Neural progenitor cell (in vitro differentiated cells): ENCODE data around the gene NUP214. TPM values are rescaled to one million over a fixed set of nuclear protein-coding genes. Genes with fewer than 3 reads are reported as not detected.

Source experiments
- DNase-seq: peaks from one replicate; pipeline ENCODE4 v3.0.0-alpha.2; 2016; ENCODE audit warnings: low spot score
- H2AFZ ChIP-seq: fragments of 200-600 bp; sonication (generic); replicated peaks from 2 replicates; pipeline ENCODE4 v1.6.1; 2016; ENCODE audit warnings: antibody characterized with exemption
- H3F3A ChIP-seq: fragments of 200-600 bp; sonication (generic); 2 replicates; pipeline ENCODE4 v1.6.1; 2016; ENCODE audit warnings: antibody characterized with exemption, low read depth
- H3K27ac ChIP-seq: fragments of 200-600 bp; sonication (generic); 2 replicates; pipeline ENCODE4 v1.5.1; 2016; ENCODE audit warnings: mild to moderate bottlenecking
- H3K27me3 ChIP-seq: fragments of 200-600 bp; sonication (generic); 2 replicates; pipeline ENCODE4 v1.6.1; 2016; ENCODE audit warnings: mild to moderate bottlenecking, moderate library complexity
- H3K36me3 ChIP-seq: fragments of 200-600 bp; sonication (generic); 2 replicates; pipeline ENCODE4 v1.5.1; 2016
- H3K4me1 ChIP-seq: fragments of 200-600 bp; sonication (generic); 2 replicates; pipeline ENCODE4 v1.6.1; 2016; ENCODE audit warnings: mixed run types
- H3K4me2 ChIP-seq: fragments of 200-600 bp; sonication (generic); 2 replicates; pipeline ENCODE4 v1.6.1; 2016
- H3K4me3 ChIP-seq: fragments of 200-600 bp; sonication (generic); 2 replicates; pipeline ENCODE4 v1.5.1; 2016
- H3K79me2 ChIP-seq: fragments of 200-600 bp; sonication (generic); 2 replicates; pipeline ENCODE4 v1.6.1; 2016; ENCODE audit warnings: low read depth
- H3K9ac ChIP-seq: fragments of 200-600 bp; sonication (generic); 2 replicates; pipeline ENCODE4 v1.6.1; 2016
- H3K9me3 ChIP-seq: fragments of 200-600 bp; sonication (generic); 2 replicates; pipeline ENCODE4 v1.5.1; 2016; ENCODE audit warnings: low read depth
- H4K20me1 ChIP-seq: fragments of 200-600 bp; sonication (generic); 2 replicates; pipeline ENCODE4 v1.6.1; 2016; ENCODE audit warnings: low read depth
- H3K27ac Mint-ChIP-seq: 3 replicates; pipeline ENCODE4 v1.8.0; 2021; ENCODE audit warnings: mixed read lengths
- H3K27me3 Mint-ChIP-seq: 2 replicates; pipeline ENCODE4 v1.8.0; 2022; ENCODE audit warnings: low read depth, mild to moderate bottlenecking, inconsistent platforms, moderate library complexity, mixed read lengths; ENCODE audit not compliant: insufficient read depth
- H3K36me3 Mint-ChIP-seq: 3 replicates; pipeline ENCODE4 v1.8.0; 2021; ENCODE audit warnings: mixed read lengths
- H3K4me1 Mint-ChIP-seq: 3 replicates; pipeline ENCODE4 v1.8.0; 2021; ENCODE audit warnings: mixed read lengths
- H3K4me3 Mint-ChIP-seq: 3 replicates; pipeline ENCODE4 v1.8.0; 2021; ENCODE audit warnings: mild to moderate bottlenecking, moderate library complexity, mixed read lengths
- H3K9me3 Mint-ChIP-seq: 3 replicates; pipeline ENCODE4 v1.8.0; 2020; ENCODE audit warnings: mixed read lengths
- CTCF ChIP-seq: fragments of 200-600 bp; sonication (generic); IDR thresholded peaks from 2 replicates; pipeline ENCODE4 v1.5.1; 2017; ENCODE audit warnings: antibody characterized with exemption, mild to moderate bottlenecking
- EZH2 ChIP-seq: fragments of 200-600 bp; sonication (generic); IDR thresholded peaks from 2 replicates; pipeline ENCODE4 v1.6.1; 2017; ENCODE audit warnings: antibody characterized with exemption, mild to moderate bottlenecking, moderate library complexity
- EZH2phosphoT487 ChIP-seq: fragments of 200-600 bp; sonication (generic); IDR thresholded peaks from 2 replicates; pipeline ENCODE4 v1.6.1; 2017; ENCODE audit warnings: antibody characterized with exemption
- total RNA-seq: library from RNA; depleted of rRNA; stranded (reverse); fragments of >200 nt; gene quantifications from 2 replicates; pipeline ENCODE4 v1.2.3, GENCODE V29; 2015; ENCODE audit warnings: low replicate concordance

Gene NUP214
- total RNA-seq, 1 donor from 2014 or later = 37.6 TPM

GRCh38 chr9:131092548-131093440, 32.6 kb upstream of the NUP214 start:
- no peak for DNase-seq
- peaks cover 14% of the 10 kb centered on the region for H3K27me3 Mint-ChIP-seq
- H3K4me1 Mint-ChIP-seq = peaks cover 20% of the 10 kb centered on the region
- TF ChIP-seq EZH2phosphoT487 = no peak
- Histone ChIP-seq H3F3A (peaks cover 29% of the 10 kb centered on the region), H3K4me2 (no peak overlapping the region), H3K27me3 (no peaks in the 10 kb centered on the region), H3K27ac (no peak overlapping the region), H3K4me1 (peaks cover 5% of the 10 kb centered on the region), H3K9ac (no peak overlapping the region), H3K9me3 (no peaks in the 10 kb centered on the region), H2AFZ (no peak overlapping the region), H3K79me2 (peaks cover 9% of the 10 kb centered on the region), H3K36me3 (no peaks in the 10 kb centered on the region), H3K4me3 (no peak overlapping the region), H4K20me1 (peaks cover 8% of the 10 kb centered on the region)
- no peak overlapping the region for H3K27ac Mint-ChIP-seq
- no peaks in the 10 kb centered on the region for H3K9me3 Mint-ChIP-seq
- no peaks in the 10 kb centered on the region for H3K36me3 Mint-ChIP-seq
- no peak overlapping the region for H3K4me3 Mint-ChIP-seq

DNA sequence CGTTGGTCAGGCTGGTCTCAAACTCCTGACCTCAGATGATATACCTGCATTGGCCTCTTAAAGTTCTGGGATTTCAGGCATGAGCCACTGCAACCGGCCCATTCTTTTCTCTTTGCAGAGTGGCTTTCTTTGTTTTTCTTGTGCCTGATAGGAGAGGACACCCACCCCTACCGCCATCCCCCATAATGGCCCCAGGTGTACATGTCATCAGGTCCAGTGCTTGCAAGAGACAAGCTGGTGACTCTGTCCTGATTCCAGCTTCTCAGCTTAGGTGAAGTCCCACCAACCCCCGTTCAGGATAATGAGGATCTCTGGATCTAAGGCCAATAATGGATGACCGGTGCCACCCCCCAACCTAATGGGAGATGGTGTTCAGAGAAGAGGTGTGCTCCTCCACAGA, 31.4 kb upstream of the NUP214 start:
- H2AFZ ChIP-seq = no peak overlapping the region
- H3K4me3 ChIP-seq = no peak overlapping the region
- no peaks in the 10 kb centered on the region for H3K9me3 ChIP-seq
- Mint-ChIP-seq H3K36me3 (no peaks in the 10 kb centered on the region), H3K27ac (peak overlapping the region; percentile 33), H3K4me3 (peak overlapping the region; percentile 63), H3K9me3 (no peaks in the 10 kb centered on the region), H3K4me1 (peaks cover 26% of the 10 kb centered on the region), H3K27me3 (peaks cover 14% of the 10 kb centered on the region)
- no peak overlapping the region for H3K4me2 ChIP-seq
- peaks cover 21% of the 10 kb centered on the region for H3K79me2 ChIP-seq
- H3K9ac ChIP-seq = no peak overlapping the region
- no peaks in the 10 kb centered on the region for H3K36me3 ChIP-seq
- H3K4me1 ChIP-seq = peaks cover 18% of the 10 kb centered on the region
- no peak for TF ChIP-seq CTCF
- no peak for TF ChIP-seq EZH2phosphoT487
- no peak for TF ChIP-seq EZH2
- H3K27ac ChIP-seq = no peak overlapping the region
- peaks cover 31% of the 10 kb centered on the region for H3F3A ChIP-seq
- DNase-seq = no peak
- no peaks in the 10 kb centered on the region for H3K27me3 ChIP-seq
- peaks cover 15% of the 10 kb centered on the region for H4K20me1 ChIP-seq

GRCh38 chr9:131094622-131095021, 30.8 kb upstream of the NUP214 start:
- Histone ChIP-seq H3K79me2 (peaks cover 26% of the 10 kb centered on the region), H3K36me3 (no peaks in the 10 kb centered on the region), H3K27me3 (no peaks in the 10 kb centered on the region), H3K4me3 (no peak overlapping the region), H4K20me1 (peaks cover 15% of the 10 kb centered on the region), H3K4me1 (peaks cover 21% of the 10 kb centered on the region), H3K4me2 (no peak overlapping the region), H3K27ac (no peak overlapping the region), H3K9ac (no peak overlapping the region), H3F3A (peaks cover 31% of the 10 kb centered on the region), H3K9me3 (no peaks in the 10 kb centered on the region), H2AFZ (no peak overlapping the region)
- H3K4me3 Mint-ChIP-seq = peak overlapping the region; percentile 61
- H3K4me1 Mint-ChIP-seq = peaks cover 28% of the 10 kb centered on the region
- peaks cover 12% of the 10 kb centered on the region for H3K27me3 Mint-ChIP-seq
- TF ChIP-seq EZH2 = no peak
- no peak for TF ChIP-seq CTCF
- no peak for TF ChIP-seq EZH2phosphoT487
- no peaks in the 10 kb centered on the region for H3K36me3 Mint-ChIP-seq
- peak overlapping the region; percentile 33 for H3K27ac Mint-ChIP-seq
- H3K9me3 Mint-ChIP-seq = no peaks in the 10 kb centered on the region
- no peak for DNase-seq
